Osteocyte (in vitro differentiated cells): ENCODE results near the gene PDCD2L. TPM values are rescaled to one million over a fixed set of nuclear protein-coding genes. Genes with fewer than 3 reads are reported as not detected.

Source experiments
- DNase-seq: peaks from one replicate; pipeline ENCODE4 v3.0.0; 2021; ENCODE audit warnings: mixed read lengths; ENCODE audit not compliant: unreplicated experiment; ENCODE audit errors: extremely low spot score
- H3K27ac Mint-ChIP-seq: one replicate; pipeline ENCODE4 v1.8.0; 2021; ENCODE audit warnings: mild to moderate bottlenecking, mixed read lengths; ENCODE audit not compliant: unreplicated experiment
- H3K27me3 Mint-ChIP-seq: one replicate; pipeline ENCODE4 v1.8.0; 2021; ENCODE audit warnings: mixed read lengths; ENCODE audit not compliant: unreplicated experiment
- H3K36me3 Mint-ChIP-seq: one replicate; pipeline ENCODE4 v1.8.0; 2021; ENCODE audit warnings: mixed read lengths; ENCODE audit not compliant: unreplicated experiment
- H3K4me1 Mint-ChIP-seq: one replicate; pipeline ENCODE4 v1.8.0; 2021; ENCODE audit warnings: mixed read lengths; ENCODE audit not compliant: unreplicated experiment
- H3K4me3 Mint-ChIP-seq: one replicate; pipeline ENCODE4 v1.8.0; 2021; ENCODE audit warnings: mild to moderate bottlenecking, moderate library complexity, mixed read lengths; ENCODE audit not compliant: unreplicated experiment
- H3K9me3 Mint-ChIP-seq: one replicate; pipeline ENCODE4 v1.8.0; 2021; ENCODE audit warnings: mixed read lengths; ENCODE audit not compliant: unreplicated experiment
- total RNA-seq: library from RNA; stranded (reverse); gene quantifications from 2 replicates; pipeline ENCODE4 v1.2.1, GENCODE V29; 2021
- TF ChIP-seq, protein P1 (sequence below): fragments of 200-600 bp; sonication (generic); IDR thresholded peaks from 2 replicates; pipeline ENCODE4 v1.5.0; 2021; ENCODE audit warnings: antibody characterized with exemption, mild to moderate bottlenecking, moderate library complexity

PDCD2L gene
- total RNA-seq, 1 donor from 2014 or later = 11.1 TPM

GRCh38 chr19:34416021-34416545 is 11.9 kb downstream of the PDCD2L start:
- Mint-ChIP-seq H3K9me3 (no peaks in the 10 kb centered on the region), H3K27ac (no peak overlapping the region), H3K4me1 (no peaks in the 10 kb centered on the region), H3K27me3 (no peaks in the 10 kb centered on the region), H3K36me3 (peaks cover 6% of the 10 kb centered on the region), H3K4me3 (no peak overlapping the region)
- TF ChIP-seq, protein P1, sequence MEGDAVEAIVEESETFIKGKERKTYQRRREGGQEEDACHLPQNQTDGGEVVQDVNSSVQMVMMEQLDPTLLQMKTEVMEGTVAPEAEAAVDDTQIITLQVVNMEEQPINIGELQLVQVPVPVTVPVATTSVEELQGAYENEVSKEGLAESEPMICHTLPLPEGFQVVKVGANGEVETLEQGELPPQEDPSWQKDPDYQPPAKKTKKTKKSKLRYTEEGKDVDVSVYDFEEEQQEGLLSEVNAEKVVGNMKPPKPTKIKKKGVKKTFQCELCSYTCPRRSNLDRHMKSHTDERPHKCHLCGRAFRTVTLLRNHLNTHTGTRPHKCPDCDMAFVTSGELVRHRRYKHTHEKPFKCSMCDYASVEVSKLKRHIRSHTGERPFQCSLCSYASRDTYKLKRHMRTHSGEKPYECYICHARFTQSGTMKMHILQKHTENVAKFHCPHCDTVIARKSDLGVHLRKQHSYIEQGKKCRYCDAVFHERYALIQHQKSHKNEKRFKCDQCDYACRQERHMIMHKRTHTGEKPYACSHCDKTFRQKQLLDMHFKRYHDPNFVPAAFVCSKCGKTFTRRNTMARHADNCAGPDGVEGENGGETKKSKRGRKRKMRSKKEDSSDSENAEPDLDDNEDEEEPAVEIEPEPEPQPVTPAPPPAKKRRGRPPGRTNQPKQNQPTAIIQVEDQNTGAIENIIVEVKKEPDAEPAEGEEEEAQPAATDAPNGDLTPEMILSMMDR = no peak
- no peak for DNase-seq

- Mint-ChIP-seq H3K4me3 (no peak overlapping the region), H3K27me3 (no peaks in the 10 kb centered on the region), H3K9me3 (no peaks in the 10 kb centered on the region), H3K4me1 (no peaks in the 10 kb centered on the region), H3K36me3 (peaks cover 6% of the 10 kb centered on the region), H3K27ac (no peak overlapping the region)
- TF ChIP-seq, protein P1 = no peak
- no peak for DNase-seq
These were observed 14.1 kb downstream of the PDCD2L start for GRCh38 chr19:34418300-34418699.

- Mint-ChIP-seq H3K27ac (no peak overlapping the region), H3K4me1 (peaks cover 23% of the 10 kb centered on the region), H3K4me3 (no peak overlapping the region), H3K36me3 (peaks cover 2% of the 10 kb centered on the region), H3K9me3 (no peaks in the 10 kb centered on the region), H3K27me3 (no peaks in the 10 kb centered on the region)
- no peak for DNase-seq
- TF ChIP-seq, protein P1 = no peak
These were observed 22.0 kb downstream of the PDCD2L start for GRCh38 chr19:34426096-34426661.

GRCh38 chr19:34428549-34429285 is 24.5 kb downstream of the PDCD2L start:
- peak overlapping the region; percentile 89 for H3K27ac Mint-ChIP-seq
- TF ChIP-seq, protein P1 = no peak
- no peaks in the 10 kb centered on the region for H3K27me3 Mint-ChIP-seq
- H3K4me3 Mint-ChIP-seq = peak overlapping the region; percentile 94
- H3K36me3 Mint-ChIP-seq = peaks cover 8% of the 10 kb centered on the region
- no peak for DNase-seq
- H3K9me3 Mint-ChIP-seq = no peaks in the 10 kb centered on the region
- H3K4me1 Mint-ChIP-seq = peaks cover 48% of the 10 kb centered on the region

- Mint-ChIP-seq H3K4me3 (peak overlapping the region; percentile 94), H3K36me3 (peaks cover 11% of the 10 kb centered on the region), H3K9me3 (no peaks in the 10 kb centered on the region), H3K27ac (peak overlapping the region; percentile 89), H3K4me1 (peaks cover 55% of the 10 kb centered on the region), H3K27me3 (no peaks in the 10 kb centered on the region)
- no peak for DNase-seq
- TF ChIP-seq, protein P1 = no peak
These were observed 25.4 kb downstream of the PDCD2L start for GRCh38 chr19:34429553-34429952.
